GM23338 (cell line): Measurements from ENCODE around the gene COL26A1.

Source experiments
- CREB1 ChIP-seq: fragments of 250-450 bp; sonication (Bioruptor Pico); IDR thresholded peaks from 2 replicates; pipeline ENCODE4 v1.5.0; 2020; ENCODE audit warnings: low read depth, mild to moderate bottlenecking, moderate library complexity
- CTCF ChIP-seq, 2 experiments: fragments of 200-600 bp in 1 of 2; sonication (generic) in 1 of 2; conservative IDR thresholded peaks; 2 replicates each; pipeline versions ENCODE4 v1.5.1 to v1.6.1; 2016 to 2017; ENCODE audit warnings: antibody characterized with exemption in 2 of 2, low read depth in 2 of 2, mild to moderate bottlenecking in 2 of 2, moderate library complexity in 1 of 2
- ETS1 ChIP-seq: IDR thresholded peaks from 2 replicates; pipeline ENCODE4 v1.6.1; 2016; ENCODE audit warnings: antibody characterized with exemption
- EZH2 ChIP-seq: fragments of 200-600 bp; sonication (generic); IDR thresholded peaks from one replicate; pipeline ENCODE4 v1.8.0; 2017; ENCODE audit warnings: antibody characterized with exemption, mild to moderate bottlenecking, low read depth; ENCODE audit not compliant: unreplicated experiment
- EZH2phosphoT487 ChIP-seq: fragments of 200-600 bp; sonication (generic); IDR thresholded peaks from one replicate; pipeline ENCODE4 v1.8.1; 2018; ENCODE audit warnings: antibody characterized with exemption; ENCODE audit not compliant: unreplicated experiment
- JUNB ChIP-seq: IDR thresholded peaks from one replicate; pipeline ENCODE4 v1.6.1; 2016; ENCODE audit warnings: antibody characterized with exemption; ENCODE audit not compliant: unreplicated experiment
- NANOG ChIP-seq: IDR thresholded peaks from 2 replicates; pipeline ENCODE4 v1.6.1; 2016; ENCODE audit warnings: antibody characterized with exemption, borderline replicate concordance
- POLR2AphosphoS5 ChIP-seq: IDR thresholded peaks from 2 replicates; pipeline ENCODE4 v1.6.1; 2016; ENCODE audit warnings: antibody characterized with exemption, low read depth
- REST ChIP-seq: IDR thresholded peaks from one replicate; pipeline ENCODE4 v1.6.1; 2018; ENCODE audit warnings: antibody characterized with exemption; ENCODE audit not compliant: unreplicated experiment
- STAT1 ChIP-seq: IDR thresholded peaks from one replicate; pipeline ENCODE4 v1.6.1; 2016; ENCODE audit warnings: antibody characterized with exemption; ENCODE audit not compliant: unreplicated experiment
- ZNF114 ChIP-seq: fragments of 250-450 bp; sonication (Bioruptor Pico); IDR thresholded peaks from 2 replicates; pipeline ENCODE4 v1.5.0; 2020; ENCODE audit warnings: mild to moderate bottlenecking, moderate library complexity
- ZNF331 ChIP-seq: fragments of 250-450 bp; sonication (Bioruptor Pico); IDR thresholded peaks from 2 replicates; pipeline ENCODE4 v1.5.0; 2020; ENCODE audit warnings: low read depth, mild to moderate bottlenecking, moderate library complexity

- TF ChIP-seq EZH2 (no peak), CTCF (conservative IDR thresholded peaks at IDR 0.05; ENCODE audit: low read depth in 2 of 2) (peak; percentile 97 to 100), POLR2AphosphoS5 (no peak), REST (no peak), EZH2phosphoT487 (no peak), JUNB (no peak), ETS1 (no peak), CREB1 (CRISPR knock-in tag) (0 out of 2 replicates have a peak, but pooled peaks have one; percentile 59), ZNF114 (CRISPR knock-in tag) (0 out of 2 replicates have a peak, but pooled peaks have one; percentile 41), NANOG (no peak), STAT1 (no peak), ZNF331 (CRISPR knock-in tag) (no peak)
These were observed 145.1 kb downstream of the COL26A1 start for GRCh38 chr7:101507791-101508252.
